Measurements from ENCODE around the gene MXD4.

Gene MXD4

DNA sequence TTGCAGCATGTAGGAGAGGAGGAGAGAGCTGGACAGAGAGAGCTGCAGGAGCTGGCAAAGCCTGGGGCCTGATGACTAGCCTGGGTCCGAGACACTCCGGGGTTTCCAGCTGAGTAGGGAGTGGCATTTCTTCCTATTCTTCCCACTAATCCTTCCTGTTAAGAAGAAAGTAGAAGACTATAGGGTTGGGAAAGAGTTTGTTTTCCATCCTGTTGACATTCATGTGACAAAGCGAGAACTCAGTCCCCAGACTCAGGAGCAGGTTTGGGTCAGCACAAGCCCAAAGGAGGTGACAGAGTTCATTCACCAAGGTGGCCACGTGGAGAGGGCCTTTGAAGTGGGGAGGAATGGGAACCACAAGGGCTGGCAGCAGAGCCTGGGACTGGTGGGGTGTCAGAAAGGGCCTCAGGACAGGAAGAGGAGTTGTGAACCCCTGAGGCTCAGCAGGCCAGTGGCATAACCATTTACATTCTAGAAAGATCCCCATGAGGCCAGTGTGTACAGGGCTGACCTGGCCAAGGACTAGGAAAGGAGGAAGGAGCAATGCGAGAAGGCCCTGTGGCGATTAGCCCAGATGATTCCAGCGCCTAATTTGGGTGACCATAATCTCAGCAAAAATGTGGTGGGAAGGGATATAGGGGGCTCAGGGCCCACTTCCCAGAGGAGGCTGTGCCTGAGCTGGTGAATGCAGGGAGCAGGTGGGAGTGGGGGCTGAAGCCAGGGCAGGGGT lies 16.7 kb downstream of the MXD4 start:
- Histone ChIP-seq H3K9ac (peak overlapping the region in 7 of 11 experiments; percentile 4 to 75 (median 61); a peak in 8 of 22 replicates), H3K4me2 (peak overlapping the region in 10 of 11 experiments; percentile 36 to 91 (median 80); a peak in 17 of 22 replicates), H3K4me1 (peaks cover 39 to 56% (median 46%) of the 10 kb centered on the region in 10 experiments), H4K20me1 (peaks cover 10 to 58% (median 24%) of the 10 kb centered on the region in 11 experiments; a peak in 20 of 22 replicates), H3K36me3 (peaks cover 7 to 35% (median 28%) of the 10 kb centered on the region in 11 experiments; a peak in 21 of 22 replicates), H3K27me3 (no peaks in the 10 kb centered on the region), H3K27ac (peak overlapping the region in 6 of 11 experiments; percentile 2 to 80 (median 46); a peak in 7 of 22 replicates), H3K9me3 (replicated peaks in 1 of 11) (no peaks in the 10 kb centered on the region), H3K4me3 (no peak overlapping the region)
- no peak for TF ChIP-seq Cebpa-rat (IDR thresholded peaks at IDR 0.05)

DNA sequence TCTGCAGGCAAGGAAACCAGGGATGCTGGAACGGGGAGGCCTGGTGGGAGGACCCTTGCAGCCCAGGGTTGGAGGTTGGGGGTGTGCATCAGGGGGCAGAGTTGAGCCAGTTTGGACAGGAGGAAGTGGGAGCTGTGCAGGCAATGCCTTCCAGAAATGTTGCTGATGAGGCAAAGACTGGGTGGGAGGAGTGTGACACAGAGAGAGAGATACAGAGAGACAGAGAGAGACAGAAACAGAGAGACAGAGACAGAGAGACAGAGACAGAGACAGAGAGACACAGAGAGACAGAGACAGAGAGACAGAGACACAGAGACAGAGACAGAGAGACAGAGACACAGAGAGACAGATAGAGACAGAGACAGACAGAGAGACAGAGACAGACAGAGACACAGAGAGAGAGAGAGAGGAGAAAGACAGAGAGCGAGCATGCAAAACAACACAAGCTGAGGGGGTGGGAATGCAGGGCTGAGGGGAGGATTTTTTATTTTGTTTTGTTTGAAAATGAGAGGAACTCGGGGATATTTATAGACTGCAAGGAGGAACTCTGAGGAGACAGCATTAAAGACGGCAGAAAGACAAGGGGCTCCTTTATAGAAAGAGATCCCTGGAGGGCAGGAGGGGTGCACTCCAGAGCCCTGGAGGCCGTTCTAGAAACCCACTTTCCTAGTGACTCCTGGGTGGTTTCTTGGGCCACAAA lies 18.1 kb downstream of the MXD4 start:
- peaks cover 53 to 70% (median 59%) of the 10 kb centered on the region in 10 experiments for H3K4me1 ChIP-seq
- no peaks in the 10 kb centered on the region for H3K27me3 ChIP-seq
- peaks cover 3 to 31% (median 17%) of the 10 kb centered on the region in 11 experiments; a peak in 17 of 22 replicates for H3K36me3 ChIP-seq
- peak overlapping the region in 9 of 11 experiments; percentile 6 to 80 (median 61); a peak in 14 of 22 replicates for H3K27ac ChIP-seq
- TF ChIP-seq Cebpa-rat (IDR thresholded peaks at IDR 0.05) = no peak
- H3K4me3 ChIP-seq = peak overlapping the region in 6 of 10 experiments; percentile 17 to 50 (median 34); a peak in 9 of 20 replicates
- H3K4me2 ChIP-seq = peak overlapping the region; percentile 66 to 91 (median 79)
- no peaks in the 10 kb centered on the region for H3K9me3 ChIP-seq (replicated peaks in 1 of 11)
- H3K9ac ChIP-seq = peak overlapping the region in 10 of 11 experiments; percentile 5 to 75 (median 52); a peak in 18 of 22 replicates
- H4K20me1 ChIP-seq = peaks cover 24 to 58% (median 31%) of the 10 kb centered on the region in 11 experiments; a peak in 20 of 22 replicates

DNA sequence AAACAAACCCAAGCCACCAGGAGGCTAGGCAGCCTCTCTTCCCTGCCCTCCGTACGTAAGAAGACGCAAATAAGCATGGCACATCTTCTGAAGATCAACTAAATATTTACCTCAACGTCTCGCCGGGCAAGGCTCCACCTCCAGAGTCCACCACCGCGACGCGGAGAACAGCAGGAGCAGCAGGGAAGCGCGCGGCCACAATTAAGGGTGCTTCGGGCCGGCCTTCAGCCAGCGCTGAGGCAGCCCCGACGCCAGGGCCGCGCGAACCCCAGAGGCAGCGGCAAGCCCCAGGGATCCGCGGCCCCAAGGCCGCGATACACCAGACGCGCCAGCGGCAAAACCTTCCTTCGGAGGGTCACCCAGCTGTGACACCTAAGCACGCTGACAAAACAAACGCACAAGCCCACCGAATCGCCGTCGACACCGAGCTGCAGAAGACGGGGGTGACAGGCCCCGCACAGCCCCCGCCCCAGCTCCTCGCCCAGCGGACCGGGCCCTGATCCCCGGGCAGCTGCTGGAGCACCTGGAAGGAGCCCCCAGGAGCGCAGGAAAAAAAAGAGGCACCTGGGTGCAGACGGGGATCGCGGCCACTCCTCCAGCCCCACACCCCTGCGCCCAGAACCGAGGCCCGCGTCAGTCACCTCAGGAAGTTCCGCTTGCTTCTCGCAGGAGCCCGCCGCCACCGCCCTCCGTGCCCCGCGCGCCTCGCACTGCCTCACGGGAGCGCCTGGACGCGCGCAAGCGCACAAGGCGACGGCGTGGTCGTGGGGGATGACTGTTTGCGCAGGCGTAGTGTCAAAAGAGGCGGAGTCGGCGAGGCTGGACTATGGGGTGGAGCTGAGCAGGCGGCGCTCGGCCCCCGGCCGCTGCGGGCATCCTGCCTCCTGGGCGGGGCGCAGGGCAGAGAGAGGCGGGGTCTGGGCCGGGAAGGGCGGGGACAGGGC lies 20.2 kb downstream of the MXD4 start, which contains the start of the genes HAUS3 and POLN:
TSS of gene HAUS3 (minus strand) at position 712 of the 944 bp plus-strand sequence. CDS start 1,175 bp downstream, outside the sequence.
TSS of gene POLN (minus strand) at position 712 of the 944 bp plus-strand sequence. CDS start 12,890 bp downstream, outside the sequence.
- peak within 1 kb of the TSS; percentile 83 to 96 (median 89) for H3K4me2 ChIP-seq
- H3K27ac ChIP-seq = peak within 1 kb of the TSS; percentile 48 to 86 (median 78); a peak in 21 of 22 replicates
- H3K9me3 ChIP-seq (replicated peaks in 1 of 11) = no peaks in the 10 kb centered on the region
- H3K9ac ChIP-seq = peak within 1 kb of the TSS; percentile 81 to 92 (median 87)
- H3K36me3 ChIP-seq = peaks cover 8 to 34% (median 17%) of the 10 kb centered on the region in 11 experiments; a peak in 17 of 22 replicates
- H3K27me3 ChIP-seq = no peaks in the 10 kb centered on the region
- peaks cover 27 to 58% (median 47%) of the 10 kb centered on the region in 11 experiments; a peak in 20 of 22 replicates for H4K20me1 ChIP-seq
- peaks cover 71 to 83% (median 75%) of the 10 kb centered on the region in 10 experiments for H3K4me1 ChIP-seq
- no peak for TF ChIP-seq Cebpa-rat (IDR thresholded peaks at IDR 0.05)
- H3K4me3 ChIP-seq = peak within 1 kb of the TSS; percentile 81 to 98 (median 87)

DNA sequence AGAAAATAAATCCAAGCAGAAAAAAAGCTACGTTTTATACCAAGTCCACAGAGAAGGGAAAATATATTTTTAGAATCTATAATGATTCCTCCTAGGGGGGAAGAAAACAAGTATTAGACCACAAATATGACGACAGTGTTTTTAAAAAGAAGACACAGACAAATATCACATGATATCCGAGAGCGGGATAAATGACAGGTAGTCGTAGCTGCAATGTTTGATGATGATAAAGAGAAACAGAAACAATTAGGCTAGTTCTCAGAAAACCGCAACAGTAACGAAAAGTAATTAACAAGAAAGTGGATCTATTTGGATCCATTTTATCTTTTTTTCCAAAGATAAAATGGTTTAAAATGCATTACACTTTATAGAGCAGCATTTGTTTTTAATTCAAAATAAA lies 20.9 kb downstream of the MXD4 start:
- no peaks in the 10 kb centered on the region for H3K9me3 ChIP-seq (replicated peaks in 1 of 11)
- H3K36me3 ChIP-seq = peaks cover 15 to 41% (median 24%) of the 10 kb centered on the region in 11 experiments
- peak overlapping the region; percentile 48 to 86 (median 78); a peak in 21 of 22 replicates for H3K27ac ChIP-seq
- H3K4me1 ChIP-seq = peaks cover 64 to 76% (median 71%) of the 10 kb centered on the region in 10 experiments
- no peak for TF ChIP-seq Cebpa-rat (IDR thresholded peaks at IDR 0.05)
- peak overlapping the region; percentile 81 to 92 (median 87) for H3K9ac ChIP-seq
- H3K4me3 ChIP-seq = peak overlapping the region; percentile 81 to 98 (median 87)
- peaks cover 27 to 59% (median 53%) of the 10 kb centered on the region in 11 experiments; a peak in 20 of 22 replicates for H4K20me1 ChIP-seq
- H3K4me2 ChIP-seq = peak overlapping the region; percentile 77 to 96 (median 89)
- no peaks in the 10 kb centered on the region for H3K27me3 ChIP-seq

DNA sequence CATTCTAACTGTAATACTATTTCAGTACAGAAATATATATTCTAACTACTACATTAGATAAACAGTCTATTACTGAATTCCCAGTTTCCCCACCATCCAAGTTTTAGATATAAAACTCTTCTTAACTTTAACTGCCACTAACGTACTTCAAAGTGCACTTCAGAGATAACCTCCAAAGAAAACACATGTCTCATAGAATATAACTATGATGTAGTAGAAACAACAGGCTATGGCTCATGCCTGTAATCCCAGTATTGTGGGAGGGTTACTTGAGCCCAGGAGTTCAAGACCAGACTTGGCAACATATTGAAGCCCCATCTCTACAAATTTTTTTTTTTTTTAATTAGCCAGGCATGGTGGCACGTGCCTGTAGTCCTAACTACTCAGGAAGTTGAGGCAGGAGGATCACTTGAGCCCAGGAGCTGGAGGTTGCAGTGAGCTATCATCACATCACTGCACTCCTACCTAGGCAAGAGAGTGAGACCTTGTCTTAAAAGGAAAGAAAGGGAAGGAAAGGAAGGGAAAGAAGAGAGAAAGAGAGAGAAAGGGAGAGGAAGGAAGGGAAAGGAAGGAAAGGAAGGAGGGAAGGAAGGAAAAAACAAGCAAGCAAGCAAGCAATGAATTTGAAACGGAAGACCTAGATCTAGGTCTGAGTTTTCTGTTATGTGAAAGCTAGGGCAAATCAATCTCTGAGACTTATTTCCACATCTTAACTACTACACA lies 24.8 kb downstream of the MXD4 start:
- Histone ChIP-seq H3K36me3 (peaks cover 35 to 76% (median 52%) of the 10 kb centered on the region in 11 experiments), H3K4me2 (peak overlapping the region; percentile 0 to 96 (median 32); a peak in 14 of 22 replicates), H3K4me1 (peaks cover 29 to 42% (median 39%) of the 10 kb centered on the region in 10 experiments), H3K9ac (peak overlapping the region in 4 of 11 experiments; percentile 3 to 88 (median 16); a peak in 3 of 22 replicates), H3K27me3 (no peaks in the 10 kb centered on the region), H4K20me1 (peaks cover 27 to 80% (median 70%) of the 10 kb centered on the region in 11 experiments; a peak in 21 of 22 replicates), H3K27ac (no peak overlapping the region), H3K9me3 (replicated peaks in 1 of 11) (no peaks in the 10 kb centered on the region), H3K4me3 (no peak overlapping the region)
- TF ChIP-seq Cebpa-rat (IDR thresholded peaks at IDR 0.05) = no peak

DNA sequence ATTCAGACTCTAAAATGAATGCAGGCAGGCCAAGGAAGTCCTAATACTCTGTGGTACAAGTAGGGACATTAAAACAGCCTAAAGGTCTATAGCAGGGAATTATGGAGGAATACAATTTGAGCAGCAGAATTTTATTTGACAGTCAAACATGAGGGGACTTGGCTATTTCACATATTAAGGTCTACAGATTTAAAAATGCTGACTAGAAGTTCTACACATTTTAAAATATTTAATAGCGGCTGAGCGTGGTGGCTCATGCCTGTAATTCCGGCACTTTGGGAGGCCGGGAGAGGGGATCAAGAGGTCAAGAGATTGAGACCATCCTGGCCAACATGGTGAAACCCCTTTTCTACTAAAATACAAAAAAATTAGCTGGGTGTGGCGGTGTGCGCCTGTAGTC lies 30.8 kb downstream of the MXD4 start:
- TF ChIP-seq Cebpa-rat (IDR thresholded peaks at IDR 0.05) = no peak
- Histone ChIP-seq H3K9me3 (replicated peaks in 1 of 11) (no peaks in the 10 kb centered on the region), H3K4me1 (no peaks in the 10 kb centered on the region), H3K27me3 (no peaks in the 10 kb centered on the region), H3K4me2 (no peak overlapping the region), H3K27ac (no peak overlapping the region), H4K20me1 (peaks cover 0 to 29% (median 17%) of the 10 kb centered on the region in 11 experiments; a peak in 16 of 22 replicates), H3K9ac (no peak overlapping the region), H3K4me3 (no peak overlapping the region), H3K36me3 (peaks cover 49 to 90% (median 65%) of the 10 kb centered on the region in 11 experiments)

DNA sequence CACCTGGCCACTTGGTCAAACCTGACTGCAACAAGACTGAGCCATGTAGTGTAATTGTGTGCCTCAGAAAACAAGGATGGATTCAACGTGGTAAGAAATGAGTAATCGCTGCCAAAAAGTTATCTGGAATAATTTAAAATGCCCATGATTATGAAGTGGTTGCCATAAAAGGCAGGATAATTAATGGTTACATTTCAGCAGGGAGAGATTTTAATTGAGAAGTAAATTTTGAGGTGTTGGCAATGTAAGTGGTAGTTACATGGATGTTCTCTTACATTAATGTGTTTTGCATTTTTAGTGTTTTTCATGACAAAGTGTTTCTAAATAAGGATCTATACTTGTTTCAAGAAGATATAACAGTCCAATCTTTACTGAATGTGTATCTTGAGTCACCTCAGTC lies 35.6 kb downstream of the MXD4 start:
- no peak overlapping the region for H3K27ac ChIP-seq
- H3K9ac ChIP-seq = no peak overlapping the region; a peak in 1 of 22 replicates
- no peaks in the 10 kb centered on the region for H3K4me1 ChIP-seq
- no peak for TF ChIP-seq Cebpa-rat (IDR thresholded peaks at IDR 0.05)
- peaks cover 0 to 7% (median 0%) of the 10 kb centered on the region in 11 experiments; a peak in 5 of 22 replicates for H4K20me1 ChIP-seq
- H3K36me3 ChIP-seq = peaks cover 36 to 75% (median 55%) of the 10 kb centered on the region in 11 experiments
- H3K4me3 ChIP-seq = no peak overlapping the region
- H3K27me3 ChIP-seq = no peaks in the 10 kb centered on the region
- no peak overlapping the region for H3K4me2 ChIP-seq
- no peaks in the 10 kb centered on the region for H3K9me3 ChIP-seq (replicated peaks in 1 of 11)

Measured in BLaER1 treated with 17β-estradiol and CSF1 and Interleukin-3, amounts not matched to agents 10 nM and 100 nM (cell line).